ENCODE results near the gene SH2D6.

- no peak for TF ChIP-seq ZNF248 (tag by site-specific recombination; IDR thresholded peaks at IDR 0.05)
- no peak for TF ChIP-seq ZNF10 (tag by site-specific recombination; IDR thresholded peaks at IDR 0.05)
- no peak for TF ChIP-seq CTCF (tag by site-specific recombination; IDR thresholded peaks at IDR 0.05)
- no peak for TF ChIP-seq MEIS1 (CRISPR knock-in tag; IDR thresholded peaks at IDR 0.05; ENCODE audit: borderline replicate concordance)
Observed at GRCh38 chr2:85445316-85446295, 27.1 kb downstream of the SH2D6 start.

Measured in HEK293 (cell line).